K562 (cell line): ENCODE data around the gene KPNA3. TPM values are rescaled to one million over a fixed set of nuclear protein-coding genes. Genes with fewer than 3 reads are reported as not detected.

Source experiments
- BHLHE40 ChIP-seq: IDR thresholded peaks from 2 replicates; pipeline ENCODE4 v1.6.1; 2011; ENCODE audit warnings: low read length, improper control_type of control experiment
- ELF1 ChIP-seq: fragments of 200-800 bp; sonication (Bioruptor generic); IDR thresholded peaks from 2 replicates; pipeline ENCODE4 v1.6.1; 2016; ENCODE audit warnings: missing genetic modification characterization, missing compliant biosample characterization
- L3MBTL2 ChIP-seq: fragments of 450-650 bp; IDR thresholded peaks from 2 replicates; pipeline ENCODE4 v1.6.1; 2016; ENCODE audit warnings: mild to moderate bottlenecking, moderate library complexity
- POLR2H ChIP-seq: IDR thresholded peaks from 2 replicates; pipeline ENCODE4 v1.6.1; 2016; ENCODE audit warnings: missing genetic modification characterization, low read depth, mild to moderate bottlenecking, control low read depth, missing compliant biosample characterization, moderate library complexity
- PURB ChIP-seq: sonication (generic); formaldehyde crosslinking; IDR thresholded peaks from 2 replicates; pipeline ENCODE4 v1.9.0; 2021; ENCODE audit warnings: low read depth, mild to moderate bottlenecking, missing genetic modification reagents
- RNF2 ChIP-seq: sonication (generic); IDR thresholded peaks from 2 replicates; pipeline ENCODE4 v1.6.1; 2016
- SMAD3 ChIP-seq: fragments of 450-650 bp; formaldehyde crosslinking; conservative IDR thresholded peaks from 2 replicates; pipeline ENCODE4 v1.4.0; 2020; ENCODE audit warnings: mild to moderate bottlenecking
- SRSF1 ChIP-seq: fragments of 200-400 bp; formaldehyde crosslinking; IDR thresholded peaks from 2 replicates; pipeline ENCODE4 v1.6.1; 2017; ENCODE audit warnings: mild to moderate bottlenecking, low read depth, low read length, moderate library complexity
- TEAD4 ChIP-seq, 2 experiments: sonication (generic) in 1 of 2; formaldehyde crosslinking in 1 of 2; IDR thresholded peaks; 2 replicates each; pipeline versions ENCODE4 v1.6.1 to v1.8.0; 2012 to 2022; ENCODE audit warnings: borderline replicate concordance in 1 of 2, inconsistent platforms in 1 of 2, low read length in 1 of 2, mild to moderate bottlenecking in 1 of 2, missing genetic modification reagents in 1 of 2
- ZNF143 ChIP-seq: sonication (generic); formaldehyde crosslinking; IDR thresholded peaks from 2 replicates; pipeline ENCODE4 v1.9.0; 2022; ENCODE audit warnings: mild to moderate bottlenecking, missing genetic modification reagents
- polyA plus RNA-seq, 8 experiments: library from polyadenylated mRNA; depleted of rRNA in 4 of 8; stranded (reverse) in 5 of 8; unstranded in 3 of 8; fragments of >200 nt; fragmentation: Nextera tagmentation in 2 of 8; fragmentation: Illumina TruSeq in 1 of 8; extraction: Ambion mirVana in 2 of 8; extraction: Trizol in 1 of 8; gene quantifications; 2 replicates each; pipeline versions ENCODE4 v1.2.1 to v1.2.3, GENCODE V29; 2011 to 2014; ENCODE audit warnings: inconsistent platforms in 1 of 8, missing spikeins in 1 of 8
- total RNA-seq, 7 experiments: library from RNA; depleted of rRNA in 6 of 7; stranded (reverse); fragments of >200 nt in 6 of 7; fragmentation: Illumina TruSeq in 2 of 7; extraction: Trizol in 2 of 7; gene quantifications; 2 replicates each; pipeline versions ENCODE4 v1.2.1 to v1.2.3, GENCODE V29; 2011 to 2021; ENCODE audit warnings: low replicate concordance in 1 of 7
- TF ChIP-seq, protein P1 (sequence below): sonication (generic); formaldehyde crosslinking; IDR thresholded peaks from 2 replicates; pipeline ENCODE4 v1.8.0; 2022; ENCODE audit warnings: mild to moderate bottlenecking, missing genetic modification reagents
- TF ChIP-seq, protein P2 (sequence below): fragments of 250-450 bp; sonication (Bioruptor Pico); IDR thresholded peaks from 2 replicates; pipeline ENCODE4 v1.5.0; 2021; ENCODE audit warnings: mild to moderate bottlenecking, borderline replicate concordance
- TF ChIP-seq, protein P3 (sequence below): sonication (generic); formaldehyde crosslinking; IDR thresholded peaks from 2 replicates; pipeline ENCODE4 v1.8.1; 2022; ENCODE audit warnings: missing genetic modification reagents
- TF ChIP-seq, protein P4 (sequence below): IDR thresholded peaks from 3 replicates; pipeline ENCODE4 v1.6.1; 2011; ENCODE audit warnings: borderline replicate concordance, mild to moderate bottlenecking; ENCODE audit not compliant: insufficient read length, insufficient read depth
- TF ChIP-seq, protein P5 (sequence below), 2 experiments: fragments of 450-650 bp; conservative IDR thresholded peaks; 2 replicates each; pipeline ENCODE4 v1.6.1; 2017; ENCODE audit warnings: mild to moderate bottlenecking in 2 of 2, moderate library complexity in 2 of 2
- TF ChIP-seq, protein P6 (sequence below): sonication (generic); formaldehyde crosslinking; IDR thresholded peaks from 2 replicates; pipeline ENCODE4 v1.8.0; 2022; ENCODE audit warnings: missing genetic modification reagents, mild to moderate bottlenecking, moderate library complexity, borderline replicate concordance
- TF ChIP-seq, protein P7 (sequence below): sonication (generic); formaldehyde crosslinking; IDR thresholded peaks from 2 replicates; pipeline ENCODE4 v1.8.0; 2022; ENCODE audit warnings: mild to moderate bottlenecking, missing genetic modification reagents

KPNA3 gene
- total and polyA plus RNA-seq, 9 of the 15 experiments (the other 6 are each of a cell fraction or from before 2014, with no cell fraction given): 8.5 to 23.4 (median 15.7) TPM

DNA sequence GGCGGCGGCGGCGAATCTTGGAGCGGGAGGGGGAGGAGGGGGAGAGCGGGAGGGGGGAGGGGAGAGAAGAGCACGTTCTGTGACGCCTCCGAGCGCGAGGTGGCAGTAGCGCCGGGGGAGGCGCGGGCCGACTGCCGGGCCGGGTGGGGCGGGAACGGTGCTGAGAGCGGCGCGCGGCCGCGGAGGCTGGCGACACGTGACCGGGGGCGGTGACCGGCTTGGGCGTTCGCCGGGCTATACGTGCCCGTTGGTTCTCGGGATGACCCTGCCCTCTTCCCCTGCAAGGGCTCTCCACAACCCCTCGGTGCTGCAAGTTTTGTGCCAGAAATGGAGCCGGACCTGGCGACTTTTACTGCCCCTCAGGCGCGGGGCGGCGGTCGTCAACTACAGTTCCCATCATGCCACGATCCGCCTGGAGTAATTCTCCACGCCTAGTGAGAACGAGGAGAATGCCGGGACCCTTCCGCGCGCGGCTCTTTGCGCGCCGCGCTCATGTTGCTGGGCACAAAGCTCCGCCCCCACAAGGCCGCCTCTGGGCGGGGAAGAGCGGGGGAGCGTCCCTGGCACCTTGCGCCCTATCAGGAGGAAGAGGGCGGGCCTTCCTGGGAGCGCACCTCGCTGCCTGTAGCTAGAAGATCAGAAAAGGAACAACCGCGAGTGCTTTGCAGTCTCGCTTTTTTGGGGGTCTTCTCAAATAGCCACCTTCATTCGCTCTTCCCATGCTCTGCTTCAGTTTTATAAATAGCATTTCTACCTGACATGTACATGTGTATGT, at the start of gene KPNA3 (continued):
- TF ChIP-seq, protein P1, sequence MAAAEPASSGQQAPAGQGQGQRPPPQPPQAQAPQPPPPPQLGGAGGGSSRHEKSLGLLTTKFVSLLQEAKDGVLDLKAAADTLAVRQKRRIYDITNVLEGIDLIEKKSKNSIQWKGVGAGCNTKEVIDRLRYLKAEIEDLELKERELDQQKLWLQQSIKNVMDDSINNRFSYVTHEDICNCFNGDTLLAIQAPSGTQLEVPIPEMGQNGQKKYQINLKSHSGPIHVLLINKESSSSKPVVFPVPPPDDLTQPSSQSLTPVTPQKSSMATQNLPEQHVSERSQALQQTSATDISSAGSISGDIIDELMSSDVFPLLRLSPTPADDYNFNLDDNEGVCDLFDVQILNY (CRISPR knock-in tag): no peak
- TF ChIP-seq PURB (CRISPR knock-in tag) (no peak), ZNF143 (CRISPR knock-in tag) (peak; percentile 76), ELF1 (tag) (no peak), SRSF1 (no peak), TEAD4 (IDR thresholded peaks at IDR 0.05; ENCODE audit: low read length) (0 out of 2 replicates have a peak, but pooled peaks have one; percentile 7), TEAD4 (CRISPR knock-in tag; IDR thresholded peaks at IDR 0.05; ENCODE audit: borderline replicate concordance) (no peak), BHLHE40 (peak; percentile 93), SMAD3 (CRISPR knock-in tag) (no peak), POLR2H (tag) (peak; percentile 63), RNF2 (0 out of 2 replicates have a peak, but pooled peaks have one; percentile 29), L3MBTL2 (peak; percentile 94)
- TF ChIP-seq, protein P2, sequence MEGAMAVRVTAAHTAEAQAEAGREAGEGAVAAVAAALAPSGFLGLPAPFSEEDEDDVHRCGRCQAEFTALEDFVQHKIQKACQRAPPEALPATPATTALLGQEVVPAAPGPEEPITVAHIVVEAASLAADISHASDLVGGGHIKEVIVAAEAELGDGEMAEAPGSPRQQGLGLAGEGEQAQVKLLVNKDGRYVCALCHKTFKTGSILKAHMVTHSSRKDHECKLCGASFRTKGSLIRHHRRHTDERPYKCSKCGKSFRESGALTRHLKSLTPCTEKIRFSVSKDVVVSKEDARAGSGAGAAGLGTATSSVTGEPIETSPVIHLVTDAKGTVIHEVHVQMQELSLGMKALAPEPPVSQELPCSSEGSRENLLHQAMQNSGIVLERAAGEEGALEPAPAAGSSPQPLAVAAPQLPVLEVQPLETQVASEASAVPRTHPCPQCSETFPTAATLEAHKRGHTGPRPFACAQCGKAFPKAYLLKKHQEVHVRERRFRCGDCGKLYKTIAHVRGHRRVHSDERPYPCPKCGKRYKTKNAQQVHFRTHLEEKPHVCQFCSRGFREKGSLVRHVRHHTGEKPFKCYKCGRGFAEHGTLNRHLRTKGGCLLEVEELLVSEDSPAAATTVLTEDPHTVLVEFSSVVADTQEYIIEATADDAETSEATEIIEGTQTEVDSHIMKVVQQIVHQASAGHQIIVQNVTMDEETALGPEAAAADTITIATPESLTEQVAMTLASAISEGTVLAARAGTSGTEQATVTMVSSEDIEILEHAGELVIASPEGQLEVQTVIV (CRISPR knock-in tag): no peak
- TF ChIP-seq, protein P3, sequence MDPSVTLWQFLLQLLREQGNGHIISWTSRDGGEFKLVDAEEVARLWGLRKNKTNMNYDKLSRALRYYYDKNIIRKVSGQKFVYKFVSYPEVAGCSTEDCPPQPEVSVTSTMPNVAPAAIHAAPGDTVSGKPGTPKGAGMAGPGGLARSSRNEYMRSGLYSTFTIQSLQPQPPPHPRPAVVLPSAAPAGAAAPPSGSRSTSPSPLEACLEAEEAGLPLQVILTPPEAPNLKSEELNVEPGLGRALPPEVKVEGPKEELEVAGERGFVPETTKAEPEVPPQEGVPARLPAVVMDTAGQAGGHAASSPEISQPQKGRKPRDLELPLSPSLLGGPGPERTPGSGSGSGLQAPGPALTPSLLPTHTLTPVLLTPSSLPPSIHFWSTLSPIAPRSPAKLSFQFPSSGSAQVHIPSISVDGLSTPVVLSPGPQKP (CRISPR knock-in tag): no peak
- TF ChIP-seq, protein P4, sequence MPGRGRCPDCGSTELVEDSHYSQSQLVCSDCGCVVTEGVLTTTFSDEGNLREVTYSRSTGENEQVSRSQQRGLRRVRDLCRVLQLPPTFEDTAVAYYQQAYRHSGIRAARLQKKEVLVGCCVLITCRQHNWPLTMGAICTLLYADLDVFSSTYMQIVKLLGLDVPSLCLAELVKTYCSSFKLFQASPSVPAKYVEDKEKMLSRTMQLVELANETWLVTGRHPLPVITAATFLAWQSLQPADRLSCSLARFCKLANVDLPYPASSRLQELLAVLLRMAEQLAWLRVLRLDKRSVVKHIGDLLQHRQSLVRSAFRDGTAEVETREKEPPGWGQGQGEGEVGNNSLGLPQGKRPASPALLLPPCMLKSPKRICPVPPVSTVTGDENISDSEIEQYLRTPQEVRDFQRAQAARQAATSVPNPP: no peak
- TF ChIP-seq, protein P5, sequence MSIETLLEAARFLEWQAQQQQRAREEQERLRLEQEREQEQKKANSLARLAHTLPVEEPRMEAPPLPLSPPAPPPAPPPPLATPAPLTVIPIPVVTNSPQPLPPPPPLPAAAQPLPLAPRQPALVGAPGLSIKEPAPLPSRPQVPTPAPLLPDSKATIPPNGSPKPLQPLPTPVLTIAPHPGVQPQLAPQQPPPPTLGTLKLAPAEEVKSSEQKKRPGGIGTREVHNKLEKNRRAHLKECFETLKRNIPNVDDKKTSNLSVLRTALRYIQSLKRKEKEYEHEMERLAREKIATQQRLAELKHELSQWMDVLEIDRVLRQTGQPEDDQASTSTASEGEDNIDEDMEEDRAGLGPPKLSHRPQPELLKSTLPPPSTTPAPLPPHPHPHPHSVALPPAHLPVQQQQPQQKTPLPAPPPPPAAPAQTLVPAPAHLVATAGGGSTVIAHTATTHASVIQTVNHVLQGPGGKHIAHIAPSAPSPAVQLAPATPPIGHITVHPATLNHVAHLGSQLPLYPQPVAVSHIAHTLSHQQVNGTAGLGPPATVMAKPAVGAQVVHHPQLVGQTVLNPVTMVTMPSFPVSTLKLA (conservative IDR thresholded peaks at IDR 0.05): peak; percentile 83 to 91
- TF ChIP-seq, protein P6, sequence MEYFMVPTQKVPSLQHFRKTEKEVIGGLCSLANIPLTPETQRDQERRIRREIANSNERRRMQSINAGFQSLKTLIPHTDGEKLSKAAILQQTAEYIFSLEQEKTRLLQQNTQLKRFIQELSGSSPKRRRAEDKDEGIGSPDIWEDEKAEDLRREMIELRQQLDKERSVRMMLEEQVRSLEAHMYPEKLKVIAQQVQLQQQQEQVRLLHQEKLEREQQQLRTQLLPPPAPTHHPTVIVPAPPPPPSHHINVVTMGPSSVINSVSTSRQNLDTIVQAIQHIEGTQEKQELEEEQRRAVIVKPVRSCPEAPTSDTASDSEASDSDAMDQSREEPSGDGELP (CRISPR knock-in tag): peak; percentile 72
- TF ChIP-seq, protein P7, sequence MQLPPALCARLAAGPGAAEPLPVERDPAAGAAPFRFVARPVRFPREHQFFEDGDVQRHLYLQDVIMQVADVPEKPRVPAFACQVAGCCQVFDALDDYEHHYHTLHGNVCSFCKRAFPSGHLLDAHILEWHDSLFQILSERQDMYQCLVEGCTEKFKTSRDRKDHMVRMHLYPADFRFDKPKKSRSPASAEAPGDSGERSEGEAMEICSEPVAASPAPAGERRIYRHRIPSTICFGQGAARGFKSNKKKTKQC: peak; percentile 34; the same call in 1 of the 2 replicates
